Karpas-422 (cell line): ENCODE results near the gene PAPPA. TPM values are rescaled to one million over a fixed set of nuclear protein-coding genes. Genes with fewer than 3 reads are reported as not detected.

Experiments
- DNase-seq: peaks from one replicate; pipeline ENCODE4 v3.0.0-alpha.2; 2015
- H2AFZ ChIP-seq: fragments of 200-600 bp; sonication (generic); 2 replicates; pipeline ENCODE4 v1.6.1; 2014; ENCODE audit warnings: antibody characterized with exemption, low read length, mixed read lengths
- H3K27ac ChIP-seq: fragments of 200-600 bp; sonication (generic); 2 replicates; pipeline ENCODE4 v1.5.1; 2014; ENCODE audit warnings: mild to moderate bottlenecking, low read length, moderate library complexity
- H3K27me3 ChIP-seq: fragments of 200-600 bp; sonication (generic); 2 replicates; pipeline ENCODE4 v1.6.1; 2014; ENCODE audit warnings: low read length, mixed read lengths
- H3K36me3 ChIP-seq: fragments of 200-600 bp; sonication (generic); 2 replicates; pipeline ENCODE4 v1.6.1; 2014; ENCODE audit warnings: low read length, mixed read lengths; ENCODE audit not compliant: insufficient read depth
- H3K4me1 ChIP-seq: fragments of 200-600 bp; sonication (generic); 2 replicates; pipeline ENCODE4 v1.6.1; 2014; ENCODE audit warnings: mild to moderate bottlenecking, low read length, mixed read lengths
- H3K4me2 ChIP-seq: fragments of 200-600 bp; sonication (generic); 2 replicates; pipeline ENCODE4 v1.6.1; 2014; ENCODE audit warnings: low read length, low read depth, mild to moderate bottlenecking; ENCODE audit not compliant: poor library complexity, severe bottlenecking
- H3K4me3 ChIP-seq: fragments of 200-600 bp; sonication (generic); 2 replicates; pipeline ENCODE4 v1.5.1; 2014; ENCODE audit warnings: mild to moderate bottlenecking, antibody characterized with exemption, low read length, mixed read lengths
- H3K79me2 ChIP-seq: fragments of 200-600 bp; sonication (generic); 2 replicates; pipeline ENCODE4 v1.6.1; 2014; ENCODE audit warnings: mild to moderate bottlenecking, low read length, mixed read lengths
- H3K9ac ChIP-seq: fragments of 200-600 bp; sonication (generic); 2 replicates; pipeline ENCODE4 v1.6.0; 2014; ENCODE audit warnings: low read length
- H3K9me2 ChIP-seq: fragments of 200-600 bp; sonication (generic), shearing (Covaris generic); replicated peaks from 2 replicates; pipeline ENCODE4 v1.6.0; 2014; ENCODE audit warnings: mild to moderate bottlenecking, low read length, moderate library complexity; ENCODE audit not compliant: insufficient read depth
- H3K9me3 ChIP-seq: fragments of 300-700, 200-600 bp; sonication (generic); 2 replicates; pipeline ENCODE4 v1.6.1; 2014; ENCODE audit warnings: low read length, mixed read lengths
- H4K20me1 ChIP-seq: fragments of 200-600 bp; sonication (generic); 2 replicates; pipeline ENCODE4 v1.6.1; 2014; ENCODE audit warnings: mild to moderate bottlenecking, antibody characterized with exemption, low read length, low read depth; ENCODE audit not compliant: insufficient read depth
- total RNA-seq: library from RNA; depleted of rRNA; stranded (reverse); fragments of >200 nt; shearing (Covaris generic); gene quantifications from 2 replicates; pipeline ENCODE4 v1.2.3, GENCODE V29; 2014; ENCODE audit warnings: low replicate concordance

The PAPPA gene
- total RNA-seq, 1 experiment from 2014 or later = 0.30 TPM

- Histone ChIP-seq H3K4me1 (no peaks in the 10 kb centered on the region), H3K27ac (no peak overlapping the region), H3K9me2 (no peaks in the 10 kb centered on the region), H2AFZ (no peak overlapping the region), H3K4me2 (no peak overlapping the region), H4K20me1 (no peaks in the 10 kb centered on the region), H3K79me2 (no peaks in the 10 kb centered on the region), H3K36me3 (no peaks in the 10 kb centered on the region), H3K9me3 (no peaks in the 10 kb centered on the region), H3K9ac (no peak overlapping the region), H3K4me3 (no peak overlapping the region), H3K27me3 (no peaks in the 10 kb centered on the region)
- no peak for DNase-seq
These were observed 1.5 kb downstream of the PAPPA start for GRCh38 chr9:116154976-116155697.

DNA sequence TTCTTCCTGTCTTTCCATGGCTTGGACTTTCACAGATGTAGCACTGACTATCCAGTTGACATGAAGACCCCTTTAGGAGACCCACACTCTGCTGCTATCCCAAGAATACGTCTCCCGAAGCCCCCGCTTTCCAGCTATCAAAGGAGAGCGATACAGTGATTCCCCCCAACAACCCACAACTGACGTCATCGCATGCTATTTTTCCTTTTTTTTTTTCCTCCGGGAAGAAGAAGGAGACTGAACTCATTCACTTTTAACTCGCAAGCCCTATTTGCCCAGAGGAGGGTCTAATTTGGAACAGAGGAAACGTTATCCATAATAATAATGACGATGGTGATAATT, 2.1 kb downstream of the PAPPA start:
- Histone ChIP-seq H3K27ac (no peak overlapping the region), H3K36me3 (no peaks in the 10 kb centered on the region), H3K9me2 (no peaks in the 10 kb centered on the region), H2AFZ (no peak overlapping the region), H3K9ac (no peak overlapping the region), H4K20me1 (no peaks in the 10 kb centered on the region), H3K27me3 (no peaks in the 10 kb centered on the region), H3K79me2 (no peaks in the 10 kb centered on the region), H3K4me3 (no peak overlapping the region), H3K4me1 (no peaks in the 10 kb centered on the region), H3K9me3 (no peaks in the 10 kb centered on the region), H3K4me2 (no peak overlapping the region)
- DNase-seq = no peak

GRCh38 chr9:116156621-116157314, 3.2 kb downstream of the PAPPA start:
- H3K4me2 ChIP-seq = no peak overlapping the region
- H3K9me2 ChIP-seq = no peaks in the 10 kb centered on the region
- H3K27ac ChIP-seq = no peak overlapping the region
- H3K9ac ChIP-seq = no peak overlapping the region
- H4K20me1 ChIP-seq = no peaks in the 10 kb centered on the region
- H2AFZ ChIP-seq = no peak overlapping the region
- H3K79me2 ChIP-seq = no peaks in the 10 kb centered on the region
- DNase-seq = no peak
- H3K36me3 ChIP-seq = no peaks in the 10 kb centered on the region
- H3K27me3 ChIP-seq = no peaks in the 10 kb centered on the region
- H3K4me1 ChIP-seq = no peaks in the 10 kb centered on the region
- no peaks in the 10 kb centered on the region for H3K9me3 ChIP-seq
- no peak overlapping the region for H3K4me3 ChIP-seq

- no peak overlapping the region for H2AFZ ChIP-seq
- H3K9me2 ChIP-seq = no peaks in the 10 kb centered on the region
- DNase-seq = no peak
- H3K27me3 ChIP-seq = no peaks in the 10 kb centered on the region
- H3K4me1 ChIP-seq = no peaks in the 10 kb centered on the region
- H3K9me3 ChIP-seq = no peaks in the 10 kb centered on the region
- H3K4me3 ChIP-seq = no peak overlapping the region
- H4K20me1 ChIP-seq = no peaks in the 10 kb centered on the region
- no peak overlapping the region for H3K4me2 ChIP-seq
- no peaks in the 10 kb centered on the region for H3K36me3 ChIP-seq
- H3K9ac ChIP-seq = no peak overlapping the region
- H3K79me2 ChIP-seq = no peaks in the 10 kb centered on the region
- H3K27ac ChIP-seq = no peak overlapping the region
These were observed 4.0 kb downstream of the PAPPA start for GRCh38 chr9:116157436-116158138.

DNA sequence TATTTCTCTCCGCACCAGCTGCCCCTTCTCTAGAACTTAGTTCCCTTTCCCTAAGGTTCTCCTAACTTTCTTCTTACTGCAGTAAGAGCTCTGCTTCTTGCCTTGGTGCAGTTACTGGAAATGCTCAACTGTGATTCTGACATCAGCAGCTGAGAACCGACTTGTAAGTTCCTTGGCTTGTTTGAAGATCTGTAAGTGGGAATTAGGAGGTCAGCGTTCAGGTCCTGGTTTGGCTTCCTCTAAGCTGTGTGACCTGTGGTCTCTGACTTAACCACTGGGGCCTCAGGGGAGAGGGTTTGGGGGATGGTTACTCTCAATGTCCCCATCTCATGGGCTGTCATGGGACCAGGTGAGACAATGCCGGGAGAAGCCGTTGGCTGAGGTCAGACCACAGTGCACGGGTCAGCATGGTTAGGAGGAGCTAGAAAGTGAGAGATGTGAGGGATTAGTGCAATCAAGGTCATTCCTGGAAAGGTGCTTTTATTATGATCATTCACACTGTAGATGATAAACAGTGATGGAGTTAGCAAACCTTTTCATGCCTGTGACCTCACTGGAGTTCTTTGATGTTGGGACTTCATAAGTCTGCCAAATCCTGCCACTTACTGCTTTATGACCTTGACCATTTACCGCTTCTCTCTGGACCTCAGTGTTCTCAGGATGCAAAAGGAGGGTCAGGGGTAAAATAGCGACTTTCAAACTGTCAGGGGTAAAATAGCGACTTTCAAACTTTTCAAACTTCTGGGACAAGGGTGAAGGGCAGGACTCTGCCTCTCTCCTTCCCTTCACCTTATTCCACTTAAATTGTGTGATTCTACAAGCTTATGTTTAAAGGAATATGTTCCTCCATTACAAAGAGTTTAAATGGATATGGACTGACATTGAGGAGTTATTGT, 7.3 kb downstream of the PAPPA start:
- Histone ChIP-seq H4K20me1 (no peaks in the 10 kb centered on the region), H3K4me2 (no peak overlapping the region), H2AFZ (no peak overlapping the region), H3K79me2 (no peaks in the 10 kb centered on the region), H3K9me2 (no peaks in the 10 kb centered on the region), H3K9me3 (no peaks in the 10 kb centered on the region), H3K4me3 (no peak overlapping the region), H3K36me3 (no peaks in the 10 kb centered on the region), H3K4me1 (no peaks in the 10 kb centered on the region), H3K27me3 (no peaks in the 10 kb centered on the region), H3K27ac (no peak overlapping the region), H3K9ac (no peak overlapping the region)
- no peak for DNase-seq

DNA sequence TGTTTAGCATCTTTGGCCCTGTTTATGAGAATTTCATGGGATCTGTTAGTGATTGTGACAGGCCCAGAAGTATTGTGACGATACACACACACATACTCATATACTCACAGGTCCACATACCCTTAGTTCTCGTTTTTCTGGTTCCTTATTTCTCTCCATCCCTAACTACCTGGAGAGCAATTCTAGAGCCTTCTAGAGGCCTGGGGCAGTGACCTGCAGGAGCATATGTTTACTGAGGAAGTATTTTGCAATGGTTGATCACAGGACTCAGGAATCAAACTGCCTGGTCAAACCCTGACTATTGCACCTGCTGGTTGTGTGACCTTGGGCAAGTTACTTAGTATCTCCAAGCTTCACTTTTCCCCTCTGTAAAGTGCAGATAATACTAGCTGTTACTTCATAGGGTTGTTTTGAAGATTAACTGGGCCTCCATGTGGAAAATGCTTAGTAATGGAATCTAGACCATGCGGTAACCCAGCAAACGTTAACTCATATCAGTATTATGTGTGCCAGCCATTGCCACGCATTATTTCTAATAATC, 8.7 kb downstream of the PAPPA start:
- H3K36me3 ChIP-seq = no peaks in the 10 kb centered on the region
- no peak overlapping the region for H2AFZ ChIP-seq
- H3K79me2 ChIP-seq = no peaks in the 10 kb centered on the region
- no peaks in the 10 kb centered on the region for H3K9me3 ChIP-seq
- H3K9me2 ChIP-seq = no peaks in the 10 kb centered on the region
- no peak overlapping the region for H3K4me3 ChIP-seq
- H3K27ac ChIP-seq = no peak overlapping the region
- H3K9ac ChIP-seq = no peak overlapping the region
- no peaks in the 10 kb centered on the region for H3K4me1 ChIP-seq
- no peaks in the 10 kb centered on the region for H4K20me1 ChIP-seq
- no peaks in the 10 kb centered on the region for H3K27me3 ChIP-seq
- no peak overlapping the region for H3K4me2 ChIP-seq
- DNase-seq = no peak

GRCh38 chr9:116163293-116164055, 9.9 kb downstream of the PAPPA start:
- H3K4me1 ChIP-seq = no peaks in the 10 kb centered on the region
- no peaks in the 10 kb centered on the region for H3K36me3 ChIP-seq
- H3K27ac ChIP-seq = no peak overlapping the region
- no peaks in the 10 kb centered on the region for H3K9me2 ChIP-seq
- DNase-seq = peak; percentile 76
- H3K27me3 ChIP-seq = no peaks in the 10 kb centered on the region
- H4K20me1 ChIP-seq = no peaks in the 10 kb centered on the region
- no peaks in the 10 kb centered on the region for H3K9me3 ChIP-seq
- no peak overlapping the region for H3K4me2 ChIP-seq
- H3K4me3 ChIP-seq = no peak overlapping the region
- H2AFZ ChIP-seq = no peak overlapping the region
- H3K79me2 ChIP-seq = no peaks in the 10 kb centered on the region
- no peak overlapping the region for H3K9ac ChIP-seq
